GM21526 (cell line): Measurements from ENCODE around the gene ATCAY.
"Not testable (repeated sequence)": the region's sequence is repeated elsewhere in the genome, so short reads cannot be mapped to it uniquely, and the experiment has no call there.

Source experiments
- ATAC-seq: cut with Tn5 transposase; IDR thresholded peaks from one replicate; pipeline ENCODE4 v1.9.1; 2021; ENCODE audit warnings: moderate library complexity; ENCODE audit not compliant: unreplicated experiment, low FRiP score

ATCAY gene

GRCh38 chr19:3899531-3900294, 19.2 kb downstream of the ATCAY start:
- ATAC-seq: no peak

DNA sequence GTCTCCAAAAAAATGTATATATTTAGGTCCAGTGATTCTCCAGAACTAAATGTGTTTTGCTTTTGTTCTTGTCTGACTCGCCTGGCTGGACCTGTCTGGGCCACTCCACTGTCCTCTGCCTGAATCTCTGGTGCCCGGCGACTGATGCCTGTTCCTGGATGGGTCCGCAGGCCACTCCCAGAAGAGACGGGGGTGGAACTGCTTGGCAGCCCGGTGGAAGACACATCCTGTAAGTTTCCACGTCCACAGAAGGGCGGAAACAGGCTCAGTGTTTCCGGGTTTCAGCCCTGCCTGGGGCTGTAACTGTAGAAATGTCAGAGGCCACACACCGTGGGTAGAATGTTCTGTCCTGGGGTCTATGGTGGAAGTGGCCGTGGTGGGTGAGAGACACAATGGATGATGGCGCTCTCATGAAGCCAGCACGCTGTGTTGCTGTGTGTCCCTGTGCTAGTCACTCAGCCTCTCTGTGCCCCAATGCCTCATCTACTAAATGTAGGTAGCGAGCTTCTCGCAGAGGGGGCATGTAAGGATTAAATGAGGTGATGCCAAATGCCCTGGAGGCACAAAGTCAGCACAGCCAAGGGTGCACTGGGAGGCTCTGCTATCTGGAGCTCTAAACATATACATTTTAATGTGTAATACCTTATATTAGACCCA, 22.0 kb downstream of the ATCAY start:
- no peak for ATAC-seq

DNA sequence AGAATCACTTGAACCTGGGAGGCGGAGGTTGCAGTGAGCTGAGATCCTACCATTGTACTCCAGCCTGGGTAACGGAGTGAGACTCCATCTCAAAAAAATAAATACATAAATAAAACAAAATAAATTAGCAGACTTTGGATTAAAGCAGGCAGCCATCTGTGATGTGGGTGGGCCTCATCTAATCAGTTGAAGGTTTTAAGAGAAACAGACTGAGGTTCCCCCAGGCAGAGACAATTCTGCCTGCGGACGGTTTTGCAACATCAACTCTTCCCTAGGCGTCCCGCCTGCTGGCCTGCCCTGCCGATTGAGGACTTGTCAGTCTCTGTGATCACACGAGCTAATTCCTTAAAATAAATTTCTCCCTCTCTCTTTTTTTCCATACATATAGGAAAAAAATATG, 23.7 kb downstream of the ATCAY start:
- no peak for ATAC-seq

- ATAC-seq: no peak
Measured at GRCh38 chr19:3907626-3908265, 27.3 kb downstream of the ATCAY start.

GRCh38 chr19:3908266-3909054, 28.0 kb downstream of the ATCAY start:
- no peak for ATAC-seq

DNA sequence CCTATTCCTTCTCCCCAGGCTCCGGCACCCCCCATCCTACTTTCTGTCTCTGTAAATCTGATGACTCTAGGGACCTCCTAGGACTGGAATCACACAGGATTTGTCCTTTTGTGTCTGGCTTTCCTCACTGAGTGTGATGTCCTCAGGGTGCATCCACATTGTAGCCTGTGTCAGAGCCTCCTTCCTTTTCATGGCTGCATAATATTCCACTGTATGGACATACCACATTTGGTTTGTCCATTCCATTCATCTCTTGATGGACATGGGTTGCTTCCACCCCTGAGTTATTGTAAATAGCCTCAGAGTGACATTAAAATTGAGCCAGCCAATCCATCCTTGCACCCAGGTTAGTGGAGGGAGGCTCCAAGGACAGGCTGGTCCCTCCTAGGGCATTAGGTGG, 29.6 kb downstream of the ATCAY start:
- ATAC-seq: no peak

DNA sequence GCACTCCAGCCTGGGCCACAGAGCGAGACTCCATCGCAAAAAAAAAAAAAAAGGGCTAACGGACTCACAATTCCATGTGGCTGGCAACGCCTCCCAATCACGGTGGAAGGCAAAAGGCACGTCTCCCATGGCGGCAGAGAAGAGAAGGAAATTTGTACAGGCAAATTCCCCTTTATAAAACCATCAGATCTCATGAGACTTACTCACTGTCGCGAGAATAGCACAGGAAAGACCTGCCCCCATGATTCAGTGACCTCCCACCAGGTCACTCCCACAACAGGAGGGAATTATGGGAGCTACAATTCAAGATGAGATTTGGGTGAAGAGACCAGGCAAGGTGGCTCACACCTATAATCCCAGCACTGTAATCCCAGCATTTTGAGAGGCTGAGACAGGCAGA, 33.7 kb downstream of the ATCAY start:
- ATAC-seq: no peak

DNA sequence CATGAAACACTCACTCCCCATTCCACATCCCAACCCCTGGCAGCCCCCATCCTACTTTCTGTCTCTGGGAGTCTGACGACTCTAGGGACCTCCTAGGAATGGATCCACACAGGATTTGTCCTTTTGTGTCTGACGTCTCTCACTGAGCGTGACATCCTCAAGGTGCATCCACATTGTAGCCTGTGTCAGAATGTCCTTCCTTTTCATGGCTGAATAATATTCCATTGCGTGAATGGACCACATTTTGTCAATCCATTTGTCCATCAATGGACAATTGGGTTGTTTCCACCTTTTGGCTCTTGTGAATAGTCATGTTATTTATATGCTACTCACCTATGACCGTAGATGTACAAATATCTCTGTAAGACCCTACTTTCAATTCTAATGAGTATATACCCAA, 35.5 kb downstream of the ATCAY start:
- ATAC-seq: no peak

DNA sequence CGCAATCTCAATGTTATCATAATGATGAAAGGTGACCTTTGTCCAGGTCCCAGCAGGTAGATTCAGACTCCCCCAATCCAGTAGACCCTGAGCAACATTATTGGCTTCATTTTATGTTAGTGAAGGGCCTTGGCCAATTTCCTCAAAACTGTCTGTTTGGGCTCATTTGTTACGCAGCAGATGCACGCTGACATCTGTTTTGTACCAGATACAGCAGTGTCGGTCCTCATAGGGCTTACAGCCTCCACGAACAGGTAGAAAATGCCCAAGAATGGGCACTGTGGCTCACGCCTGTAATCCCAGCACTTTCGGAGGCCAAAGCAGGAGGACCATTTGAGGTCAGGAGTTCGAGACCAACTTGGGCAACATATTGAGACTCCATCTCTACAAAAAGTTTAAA, 39.3 kb downstream of the ATCAY start:
- ATAC-seq: no peak

- no peak for ATAC-seq
Measured at GRCh38 chr19:3923096-3923758, 42.7 kb downstream of the ATCAY start.

DNA sequence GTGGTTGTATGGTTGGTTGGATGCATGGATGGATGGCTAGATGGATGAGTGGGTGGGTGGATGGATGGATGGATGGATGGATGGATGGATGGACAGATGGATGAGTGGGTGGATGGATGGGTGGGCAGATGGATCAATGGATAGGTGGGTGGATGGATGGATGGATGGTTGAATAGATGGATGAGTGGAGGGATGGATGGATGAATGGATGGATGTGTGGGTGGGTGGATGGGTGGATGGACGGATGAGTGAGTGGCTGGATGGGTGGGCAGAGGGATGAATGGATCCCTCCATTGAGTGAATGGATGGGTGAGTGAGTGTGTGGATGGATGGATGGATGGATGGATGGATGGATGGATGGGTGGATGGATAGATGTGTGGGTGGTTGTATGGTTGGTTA, 43.4 kb downstream of the ATCAY start:
- no peak for ATAC-seq

- ATAC-seq: no peak
Measured at GRCh38 chr19:3931041-3931440, 50.6 kb downstream of the ATCAY start.

- no peak for ATAC-seq
Measured at GRCh38 chr19:3932931-3933810, 52.7 kb downstream of the ATCAY start, which contains the start of gene NMRK2. NMRK2 (plus strand) TSS chr19:3933069; CDS start chr19:3933672, 603 bp downstream.

DNA sequence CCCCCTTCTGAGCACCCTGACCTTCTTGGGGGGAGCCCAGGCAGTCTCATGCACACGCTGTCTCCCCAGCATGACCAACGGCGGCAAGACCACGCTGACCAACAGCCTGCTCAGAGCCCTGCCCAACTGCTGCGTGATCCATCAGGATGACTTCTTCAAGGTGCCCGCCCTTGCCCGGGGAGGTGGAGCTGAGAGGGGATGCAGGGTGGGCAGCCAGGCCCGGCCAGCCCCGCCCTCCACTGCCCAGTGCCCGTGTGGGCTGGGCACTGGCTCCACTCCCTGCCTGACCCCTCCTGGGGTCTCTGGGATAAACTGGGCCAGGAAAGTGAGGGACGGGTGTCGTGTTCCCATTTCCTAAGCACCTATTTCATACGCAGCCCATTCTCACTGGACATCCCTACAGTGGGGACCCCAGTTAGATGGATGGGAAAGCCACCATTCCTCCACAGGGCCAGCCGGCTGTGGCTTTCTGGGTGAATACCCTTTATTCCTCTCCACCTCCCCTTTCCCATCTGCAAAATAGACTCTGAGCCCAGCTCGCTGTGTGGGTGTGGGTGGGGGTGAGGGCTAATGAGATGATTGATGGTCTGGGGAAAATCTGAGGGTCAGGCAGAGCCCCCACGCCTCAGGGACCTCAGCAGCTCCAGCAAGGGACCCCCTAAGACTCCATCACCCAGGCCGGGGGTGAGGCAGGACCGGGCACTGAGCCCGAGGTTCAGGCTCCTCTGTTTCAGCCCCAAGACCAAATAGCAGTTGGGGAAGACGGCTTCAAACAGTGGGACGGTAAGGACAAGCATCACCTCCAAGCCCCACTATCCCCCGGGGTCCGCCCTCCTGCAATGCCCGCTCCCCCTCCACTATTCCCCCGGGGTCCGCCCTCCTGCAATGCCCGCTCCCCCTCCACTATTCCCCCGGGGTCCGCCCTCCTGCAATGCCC, 56.3 kb downstream of the ATCAY start:
- ATAC-seq: no peak

GRCh38 chr19:3938300-3938950, 57.9 kb downstream of the ATCAY start:
- ATAC-seq: not testable (repeated sequence)

GRCh38 chr19:3942790-3943409, 62.4 kb downstream of the ATCAY start:
- no peak for ATAC-seq

DNA sequence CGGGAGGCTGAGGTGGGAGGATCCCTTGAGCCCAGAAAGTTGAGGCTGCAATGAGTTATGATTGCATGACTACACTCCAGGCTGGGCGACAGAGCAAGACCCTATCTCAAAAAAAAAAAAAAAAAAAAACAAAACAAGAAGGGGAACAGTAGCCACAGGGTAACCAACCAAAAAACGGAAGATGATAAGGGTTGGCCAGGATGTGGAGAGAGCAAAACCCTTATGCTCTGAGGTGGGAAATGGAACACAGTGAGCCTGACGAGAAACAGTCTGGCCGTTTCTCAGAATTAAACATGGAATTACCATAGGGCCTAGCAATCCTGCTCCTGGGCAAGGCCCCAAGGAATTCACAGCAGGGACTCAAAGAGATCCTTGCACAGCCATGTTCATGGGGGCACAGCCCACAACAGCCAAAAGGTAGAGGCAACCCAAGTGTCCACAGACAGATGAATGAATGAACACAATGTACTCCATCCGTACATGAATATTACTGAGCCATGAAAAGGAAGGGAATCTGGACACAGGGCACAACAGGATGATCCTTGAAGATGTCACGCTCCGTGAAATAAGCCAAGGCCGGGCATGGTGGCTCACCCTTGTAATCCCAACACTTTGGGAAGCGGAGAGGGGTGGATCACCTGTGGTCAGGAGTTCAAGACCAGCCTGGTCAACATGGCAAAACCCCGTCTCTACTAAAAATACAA, 63.7 kb downstream of the ATCAY start:
- no peak for ATAC-seq
